Stimulated activated CD4-positive, alpha-beta T cell treated with anti-CD3 and anti-CD28 coated beads, Interleukin-4, amount 100 ng/mL, for 1 hour (primary cell): ENCODE results near the gene GRIK3.

ENCODE experiments used
- DNase-seq: peaks from one replicate; pipeline ENCODE4 v3.0.0-alpha.2; 2020

GRIK3 gene

GRCh38 chr1:36975642-36976041, 58.7 kb downstream of the GRIK3 start:
- no peak for DNase-seq

DNA sequence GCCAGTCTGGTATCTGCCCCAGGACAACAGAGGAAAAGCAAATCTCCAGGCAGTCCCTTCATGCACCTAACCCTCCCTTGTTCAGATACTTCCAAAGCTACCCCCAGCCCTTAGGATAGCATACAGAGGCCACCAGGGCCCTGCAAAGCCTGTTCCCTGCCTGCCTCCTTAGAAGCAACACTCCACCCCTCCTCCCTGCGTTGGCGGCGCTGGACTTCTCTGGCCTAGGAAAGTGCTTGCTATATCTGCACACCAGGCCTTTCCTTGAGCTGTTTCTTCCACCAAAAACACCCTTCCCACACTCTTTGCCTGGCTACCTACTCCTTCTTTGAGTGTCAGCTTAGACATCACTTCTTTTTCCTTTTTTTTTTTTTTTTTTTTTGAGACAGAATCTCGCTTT, 61.3 kb downstream of the GRIK3 start:
- no peak for DNase-seq

- DNase-seq, result no peak
Observed at GRCh38 chr1:36971852-36972618, 62.3 kb downstream of the GRIK3 start.

GRCh38 chr1:36968730-36969129, 65.6 kb downstream of the GRIK3 start:
- DNase-seq, result no peak

- DNase-seq, result peak; percentile 10
Observed at GRCh38 chr1:36966242-36966641, 68.1 kb downstream of the GRIK3 start.

GRCh38 chr1:36965275-36966159, 68.8 kb downstream of the GRIK3 start:
- no peak for DNase-seq

- DNase-seq, result no peak
Observed at GRCh38 chr1:36964830-36965229, 69.5 kb downstream of the GRIK3 start.

DNA sequence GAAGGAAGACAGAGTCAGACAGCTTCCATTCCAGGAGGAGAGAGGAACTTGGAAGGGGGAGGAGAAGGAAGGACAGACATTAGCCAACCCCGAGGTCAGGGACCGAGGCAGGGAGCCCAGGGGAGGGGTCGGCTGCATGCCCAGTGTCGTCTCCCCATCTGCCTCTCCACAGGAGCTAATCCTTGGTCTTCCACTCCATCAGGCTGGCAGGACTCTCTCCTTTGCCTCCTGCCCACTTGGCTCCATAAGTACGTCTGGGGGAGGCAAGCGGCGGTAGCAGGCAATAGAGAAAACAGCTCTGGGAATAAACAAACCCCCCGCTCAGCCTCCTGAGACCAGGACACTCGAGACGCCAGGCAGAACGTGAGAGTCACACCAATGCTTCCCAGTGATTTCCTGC, 71.3 kb downstream of the GRIK3 start:
- no peak for DNase-seq

GRCh38 chr1:36961062-36961615, 73.2 kb downstream of the GRIK3 start:
- no peak for DNase-seq

DNA sequence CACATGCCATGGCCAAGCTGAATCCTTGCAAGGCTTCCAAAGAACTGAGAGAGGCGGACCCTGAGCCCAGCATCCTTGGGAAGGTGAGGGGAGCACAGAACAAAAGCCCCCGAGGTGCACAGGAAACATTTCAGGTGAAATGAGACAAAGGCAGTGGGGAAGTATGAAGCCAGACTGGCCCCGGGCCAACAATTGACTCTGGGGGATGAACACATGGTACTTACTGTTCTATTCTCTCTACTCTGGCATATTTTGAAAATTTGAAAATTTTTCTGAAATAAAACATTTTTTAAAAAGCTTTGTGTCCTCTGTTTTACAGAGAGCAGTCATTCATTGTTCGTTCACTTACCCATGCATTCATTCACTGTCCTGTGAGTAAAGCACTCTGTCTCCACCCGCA, 77.7 kb downstream of the GRIK3 start:
- no peak for DNase-seq

DNA sequence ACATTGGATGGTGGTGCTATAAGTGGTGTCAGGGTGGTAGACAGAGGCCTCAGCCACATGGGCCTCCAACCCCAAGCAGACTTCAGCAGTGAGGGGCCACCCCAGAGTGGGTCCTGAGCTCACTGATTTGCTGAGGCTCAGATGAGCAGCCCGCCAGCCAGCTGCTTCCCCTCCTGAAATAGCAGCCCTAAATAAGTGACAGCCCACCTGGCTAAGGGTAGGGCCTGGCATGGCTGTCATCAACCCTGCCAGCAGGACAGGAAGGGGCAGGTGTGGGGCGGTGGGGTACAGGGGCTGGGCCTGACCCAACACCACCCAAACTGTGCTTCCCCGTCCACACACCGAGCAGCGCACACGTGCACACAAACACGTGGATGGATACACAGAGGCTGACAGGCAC, 79.3 kb downstream of the GRIK3 start:
- DNase-seq, result no peak

DNA sequence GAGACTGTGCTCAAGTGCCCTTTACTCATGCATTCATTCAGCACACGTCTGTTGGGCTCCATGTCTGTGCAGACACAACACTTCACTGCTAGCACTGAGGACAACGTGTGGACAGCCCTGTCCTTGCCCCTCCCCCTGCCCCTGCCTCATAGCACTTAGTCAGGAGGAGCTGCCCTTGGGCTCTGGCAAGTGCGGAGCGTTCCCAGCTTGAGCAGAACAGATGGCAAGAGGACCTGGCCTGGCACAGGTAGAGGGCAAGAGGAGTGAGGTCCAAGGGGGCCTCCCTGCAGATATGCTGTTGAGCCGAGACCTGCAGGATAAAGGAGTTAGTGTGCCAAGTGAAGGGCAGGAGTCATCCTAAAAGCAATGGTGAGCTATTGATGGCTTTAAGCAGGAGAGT, 81.3 kb downstream of the GRIK3 start:
- DNase-seq, result no peak

DNA sequence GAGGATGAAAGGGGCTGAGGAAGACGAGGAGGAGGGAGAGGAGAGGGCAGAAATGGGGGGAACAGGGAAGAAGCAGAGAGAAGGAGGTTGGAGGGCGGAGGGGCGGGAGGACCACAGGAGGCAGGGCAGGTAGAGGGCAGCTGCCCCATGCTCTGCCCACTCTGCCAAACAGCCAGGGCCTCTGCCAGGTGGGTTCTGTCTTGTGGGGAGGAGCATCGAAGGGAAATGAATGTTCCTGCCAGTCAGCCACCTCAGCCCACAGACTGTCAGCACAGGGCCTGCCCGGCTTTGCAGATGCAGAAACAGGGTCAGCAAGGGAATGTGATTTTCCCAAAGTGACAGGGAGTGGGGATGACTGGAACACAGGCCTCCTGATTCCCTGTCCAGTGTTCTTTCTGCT, 82.6 kb downstream of the GRIK3 start:
- no peak for DNase-seq

DNA sequence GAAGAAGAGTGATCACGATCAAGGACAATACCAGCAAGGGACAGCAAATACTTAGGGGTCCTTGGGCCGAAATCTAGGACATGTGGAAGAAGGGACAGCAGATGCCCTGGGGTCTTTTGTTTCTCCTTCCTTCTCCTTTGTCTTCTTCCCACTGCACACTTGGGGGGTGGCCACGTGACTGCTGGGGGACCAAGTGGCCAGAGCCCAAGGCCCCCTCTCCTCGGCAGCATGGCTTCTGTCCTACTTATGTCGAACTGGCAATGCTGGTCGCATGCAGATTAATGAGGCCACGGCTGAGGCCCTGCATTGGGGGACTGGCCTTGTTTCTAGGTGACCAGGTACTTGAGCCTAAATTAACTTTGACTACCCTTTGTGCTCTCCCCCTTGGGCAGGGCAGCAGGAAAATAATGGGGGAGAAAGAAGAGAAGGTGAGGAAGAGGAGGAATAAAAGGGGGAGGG, 83.0 kb downstream of the GRIK3 start:
- DNase-seq, result no peak

GRCh38 chr1:36950604-36951291, 83.6 kb downstream of the GRIK3 start:
- no peak for DNase-seq

- DNase-seq, result no peak
Observed at GRCh38 chr1:36948606-36949005, 85.7 kb downstream of the GRIK3 start.

DNA sequence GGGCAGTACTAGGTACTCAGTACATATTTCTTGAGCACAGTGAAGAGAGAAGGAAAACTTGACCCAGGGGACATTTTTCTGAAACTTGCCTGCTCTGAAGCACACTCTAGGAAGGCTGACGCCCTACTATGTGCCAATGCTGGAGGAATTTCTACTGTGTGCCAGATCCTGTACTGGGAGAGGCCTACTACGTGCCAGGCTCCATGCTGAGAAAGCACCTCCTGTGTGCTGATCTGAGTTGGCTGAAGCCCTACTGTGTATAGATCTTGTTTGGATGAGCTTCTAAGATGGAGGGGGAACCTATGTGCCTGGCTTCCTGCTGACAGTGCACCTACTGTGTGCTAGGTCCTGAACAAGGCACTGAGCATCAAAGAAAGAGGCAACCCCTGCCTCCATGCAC, 86.2 kb downstream of the GRIK3 start:
- no peak for DNase-seq

DNA sequence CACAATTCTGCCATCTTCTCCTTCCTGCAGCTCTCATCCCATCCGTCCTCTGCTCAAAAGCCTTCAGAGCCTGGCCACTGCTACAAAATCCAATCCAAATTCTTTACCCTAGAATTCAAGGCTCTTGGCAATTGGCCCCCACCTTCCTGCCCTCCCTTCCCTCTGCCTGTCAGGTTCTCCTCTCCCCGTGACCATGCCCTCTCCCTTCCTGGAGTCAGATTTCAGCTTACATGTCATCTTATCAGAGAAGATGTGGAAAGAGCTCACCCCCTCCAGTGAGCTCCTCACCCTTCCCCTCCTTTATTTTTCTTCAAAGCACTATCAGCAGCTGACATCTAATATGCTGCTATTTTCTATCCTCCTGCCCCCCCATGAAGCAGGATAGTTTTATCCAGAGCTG, 86.9 kb downstream of the GRIK3 start:
- DNase-seq, result no peak

GRCh38 chr1:36944883-36945282, 89.4 kb downstream of the GRIK3 start:
- no peak for DNase-seq

- no peak for DNase-seq
Observed at GRCh38 chr1:36942148-36942547, 92.2 kb downstream of the GRIK3 start.

DNA sequence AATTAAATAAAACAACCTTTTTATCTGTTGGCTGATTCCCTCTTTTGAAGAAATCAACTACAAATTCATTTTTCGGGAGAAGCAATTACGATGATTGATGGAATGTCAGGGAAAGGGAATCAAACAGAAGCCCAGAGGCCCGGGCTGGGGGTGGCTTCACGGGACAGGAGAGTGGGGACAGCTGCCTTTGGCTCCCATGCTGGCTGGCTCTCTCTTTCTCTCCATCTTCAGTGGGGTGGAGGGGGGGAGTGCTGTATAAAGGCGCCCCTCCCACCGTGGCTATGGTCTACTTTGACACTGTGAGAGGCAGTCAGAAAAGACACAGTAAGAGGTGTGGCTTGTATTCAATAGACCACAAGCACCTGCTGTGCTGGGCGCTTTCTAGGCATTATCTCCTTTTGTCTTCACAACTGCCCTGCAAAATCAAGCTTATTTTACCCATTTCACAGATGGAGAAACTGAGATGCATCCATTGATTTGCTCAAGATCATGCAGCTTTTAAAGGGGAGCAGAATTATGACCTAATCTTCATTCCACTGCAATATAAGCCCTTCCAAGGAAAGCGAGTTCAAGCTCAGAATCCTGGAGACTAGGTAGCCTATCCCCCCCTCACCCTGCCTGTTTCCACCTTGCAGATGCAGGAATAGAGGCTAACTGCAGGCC, 92.9 kb downstream of the GRIK3 start:
- no peak for DNase-seq

DNA sequence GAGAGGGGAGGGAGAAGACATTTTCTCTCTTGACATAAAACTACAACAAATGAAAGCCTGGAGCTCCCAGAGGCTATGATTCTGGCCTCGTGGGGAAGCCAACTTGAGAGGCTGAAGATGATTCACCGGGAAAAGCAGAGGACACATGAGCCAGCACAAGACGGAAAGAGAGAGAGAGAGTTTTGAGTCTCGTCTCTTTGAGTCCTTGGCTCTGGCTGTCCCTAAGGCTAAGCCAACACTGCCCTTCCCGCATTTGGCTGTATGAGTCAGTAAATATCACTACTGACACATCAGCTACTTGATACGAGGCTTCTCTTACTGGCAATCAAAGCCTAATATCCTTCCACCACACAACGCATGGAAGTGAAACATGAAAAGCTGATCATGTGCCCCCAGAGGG, 95.5 kb downstream of the GRIK3 start:
- no peak for DNase-seq

GRCh38 chr1:36937371-36937770, 96.9 kb downstream of the GRIK3 start:
- DNase-seq, result no peak
